GM21526 (cell line): Measurements from ENCODE around the gene SUPT6H.

Experiments used
- ATAC-seq: cut with Tn5 transposase; IDR thresholded peaks from one replicate; pipeline ENCODE4 v1.9.1; 2021; ENCODE audit warnings: moderate library complexity; ENCODE audit not compliant: unreplicated experiment, low FRiP score

SUPT6H gene

DNA sequence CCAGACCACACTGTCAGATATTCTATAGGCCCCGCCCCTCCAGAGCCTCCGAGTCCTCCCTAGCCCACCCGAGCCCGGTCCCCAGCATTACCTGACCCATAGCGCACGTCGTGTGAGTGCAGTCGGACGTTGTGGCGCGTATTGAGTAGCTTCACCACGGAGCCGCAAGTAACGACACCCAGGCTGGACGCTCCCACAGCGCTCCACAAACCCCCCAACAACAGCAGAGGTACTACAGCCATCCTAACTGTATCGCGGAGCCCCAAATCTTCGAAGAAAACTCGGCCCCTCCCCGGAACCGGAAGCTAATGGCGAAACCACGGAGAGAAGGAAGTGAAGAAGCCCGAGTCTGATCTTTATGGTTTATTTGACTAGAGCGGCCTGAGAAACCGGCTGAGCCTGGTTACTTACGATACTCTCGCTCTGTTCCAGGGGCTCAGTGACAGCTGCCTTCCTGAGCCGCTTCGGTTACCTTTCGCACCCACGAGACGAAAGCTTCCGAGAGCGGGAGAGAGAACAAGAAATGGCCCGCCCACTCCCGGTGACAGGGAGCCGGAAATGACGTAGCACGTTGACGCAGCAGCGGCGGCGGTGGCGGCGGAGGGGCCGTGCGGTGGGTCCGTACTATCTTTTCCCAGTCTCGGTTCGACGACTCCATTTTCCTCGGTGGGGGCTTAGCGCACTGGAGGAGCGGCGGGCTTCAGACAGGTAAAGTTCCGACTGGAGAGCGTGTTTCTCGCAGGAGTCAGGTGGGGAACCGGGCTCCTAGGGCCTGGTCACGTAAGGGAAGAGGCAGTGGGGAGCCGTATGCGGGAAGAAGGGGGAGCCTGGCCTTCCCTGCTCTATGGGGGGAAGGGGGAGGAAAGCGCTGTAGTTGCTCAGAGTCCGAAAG, at the start of gene SUPT6H, which contains the start of gene SDF2:
Gene SUPT6H (plus strand): TSS at position 571 of the 892 bp plus-strand sequence. CDS start 11,197 bp downstream, outside the sequence.
Gene SDF2 (minus strand): TSS at position 272 of the 892 bp plus-strand sequence. CDS start 30 bp downstream, at position 242.
- peak; percentile 69 for ATAC-seq

DNA sequence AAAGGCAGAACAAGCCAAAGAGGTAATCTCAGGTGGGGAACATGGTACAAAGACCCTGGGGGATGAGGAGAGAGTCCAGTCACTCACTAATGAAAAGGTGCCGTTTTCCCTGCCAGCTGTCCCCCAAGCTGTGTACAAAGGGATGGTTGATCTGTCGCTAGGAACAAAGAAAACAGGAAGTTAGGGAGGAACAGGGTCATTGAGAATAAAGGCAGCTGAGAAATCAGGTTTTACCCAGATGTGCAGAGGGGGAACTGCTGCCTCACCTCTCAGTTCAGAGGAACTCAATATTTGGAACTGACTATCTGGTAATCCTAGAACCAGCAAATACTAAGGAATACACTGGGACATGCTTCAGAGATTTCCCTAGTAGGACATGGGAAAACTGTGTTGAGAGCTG, 49.5 kb upstream of the SUPT6H start:
- no peak for ATAC-seq

DNA sequence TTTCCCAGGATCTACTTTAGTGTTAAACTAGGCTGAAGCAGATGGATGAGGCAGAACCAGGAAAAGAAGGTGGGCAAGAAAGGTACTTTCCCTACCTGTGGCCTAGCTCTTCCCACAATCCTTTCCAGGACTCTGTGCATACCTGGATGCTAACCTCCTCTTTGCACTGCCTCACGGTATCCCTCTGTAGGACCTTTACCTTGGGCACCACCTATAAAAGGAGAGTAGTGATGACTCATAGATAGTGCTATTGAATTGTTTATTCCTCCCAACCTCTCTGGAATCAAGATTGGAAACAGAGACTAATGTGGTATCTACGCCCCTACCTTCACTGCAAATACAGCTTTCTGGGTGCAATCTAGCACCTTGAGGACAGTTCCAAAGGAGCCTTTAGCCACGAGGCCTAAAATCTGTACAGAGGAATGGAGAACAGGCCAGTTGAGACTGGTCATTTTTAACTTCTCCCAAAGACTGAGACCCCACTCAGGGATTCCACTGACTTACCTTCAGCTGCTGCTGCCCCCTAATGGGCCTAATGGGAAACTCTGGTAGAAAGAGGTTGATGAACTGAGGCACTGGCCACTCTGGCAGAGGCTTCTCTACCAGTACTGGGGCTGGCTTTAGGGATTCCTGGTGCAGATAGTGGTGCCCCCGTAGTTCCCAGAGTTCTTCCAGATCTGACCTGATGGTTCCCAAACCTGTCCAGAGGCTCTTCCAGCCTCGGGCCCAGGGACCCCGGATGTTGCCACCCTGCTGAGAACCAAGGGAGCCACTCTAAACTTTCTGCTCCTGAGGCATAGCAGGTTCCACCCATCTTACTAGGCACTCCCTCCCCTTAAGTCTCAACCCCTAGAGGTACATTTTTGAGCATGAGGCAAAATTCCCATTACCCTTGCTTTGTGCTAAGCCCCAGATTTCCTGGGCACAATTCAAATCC, 48.8 kb upstream of the SUPT6H start:
- no peak for ATAC-seq

DNA sequence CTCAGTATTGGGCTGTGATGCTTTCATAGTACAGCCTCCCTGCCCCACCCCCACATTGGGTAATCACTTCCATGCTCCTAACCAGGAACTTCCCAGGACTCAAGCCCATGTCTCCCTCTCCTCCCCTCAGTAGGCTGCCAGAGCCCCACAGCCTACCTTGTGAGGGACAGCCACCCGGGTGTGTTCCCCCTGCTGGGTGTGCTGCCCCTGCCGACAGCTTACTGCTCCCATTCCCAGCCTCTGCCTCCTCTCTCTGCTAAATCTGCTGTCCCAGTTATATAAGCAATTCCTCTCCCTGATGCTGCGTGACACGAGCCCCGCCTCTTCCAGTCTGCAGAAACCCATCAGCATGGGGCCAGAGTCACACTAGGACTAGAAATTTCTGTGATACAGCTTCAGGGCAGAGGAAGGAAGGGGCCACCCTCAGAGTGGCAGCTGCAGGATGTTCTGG, 48.0 kb upstream of the SUPT6H start, which contains the start of gene RSKR:
Gene RSKR (minus strand): TSS at position 255 of the 451 bp plus-strand sequence. CDS start 24 bp downstream, at position 231.
- no peak for ATAC-seq

DNA sequence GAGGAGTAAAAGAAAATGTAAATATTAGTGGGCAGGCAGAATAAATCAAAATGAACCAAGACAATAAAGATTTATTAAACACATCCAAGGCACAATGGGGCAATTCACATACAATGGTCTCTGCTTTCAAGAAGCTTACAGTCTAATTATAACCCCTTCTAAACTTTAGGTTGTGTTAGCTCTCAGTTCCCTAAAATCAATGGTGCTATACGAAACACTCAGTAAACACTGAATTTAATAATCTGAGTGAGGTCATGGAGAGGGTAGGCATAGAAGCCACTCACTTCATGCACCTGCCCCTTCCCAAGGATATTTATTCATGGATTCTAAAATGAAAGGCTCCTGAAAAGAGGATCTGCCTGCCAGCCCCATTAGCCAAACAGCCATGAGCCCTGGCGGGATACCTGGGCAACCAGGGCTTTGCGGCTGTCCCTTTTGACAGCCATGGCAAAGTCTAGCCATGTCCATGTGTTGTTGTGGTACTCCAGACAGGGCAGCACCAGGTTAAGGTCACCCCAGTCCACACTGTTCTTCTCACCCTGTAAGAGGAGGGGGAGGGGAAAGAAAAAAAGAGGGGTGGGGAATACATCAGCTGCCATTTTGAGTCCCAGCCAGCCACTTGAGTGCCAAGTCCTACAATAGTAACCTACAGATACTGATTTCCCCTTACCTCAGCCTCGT, 46.6 kb upstream of the SUPT6H start:
- no peak for ATAC-seq

DNA sequence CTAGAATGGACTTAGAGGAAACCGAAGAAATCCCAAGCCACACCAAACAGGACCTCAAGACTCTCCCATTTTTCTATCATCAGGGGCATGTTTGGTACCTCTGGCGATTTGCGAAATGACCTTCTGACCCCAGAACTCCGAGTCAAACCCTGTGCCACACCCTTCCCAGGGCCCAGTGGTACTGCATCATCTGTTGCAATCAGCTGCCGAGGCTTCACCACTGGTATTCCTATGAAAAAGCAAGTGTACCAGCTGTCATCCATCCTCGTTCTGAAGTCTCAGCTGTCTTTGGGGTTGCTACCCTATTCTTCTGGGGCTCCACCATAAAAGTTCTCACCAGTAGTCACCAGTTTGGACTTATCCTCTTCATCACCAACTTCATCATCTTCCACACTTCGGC, 45.7 kb upstream of the SUPT6H start:
- no peak for ATAC-seq

DNA sequence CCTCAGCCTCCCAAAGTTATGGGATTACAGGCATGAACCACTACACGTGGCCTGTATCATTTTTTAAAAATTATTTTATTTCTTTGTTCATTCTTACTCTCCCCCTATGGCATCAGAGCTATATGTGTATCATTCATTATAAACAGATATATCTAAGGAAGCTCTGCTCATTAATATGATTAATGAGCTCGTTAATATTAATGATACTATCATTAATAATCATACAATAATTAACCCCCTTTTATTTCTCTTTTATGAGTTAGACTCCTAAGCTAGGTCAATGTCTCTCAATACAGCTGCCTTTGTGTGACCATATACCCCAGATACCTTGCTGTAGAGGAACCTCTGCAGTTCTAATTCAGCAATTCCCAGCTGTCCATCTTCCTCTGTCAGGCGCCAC, 43.5 kb upstream of the SUPT6H start:
- no peak for ATAC-seq

DNA sequence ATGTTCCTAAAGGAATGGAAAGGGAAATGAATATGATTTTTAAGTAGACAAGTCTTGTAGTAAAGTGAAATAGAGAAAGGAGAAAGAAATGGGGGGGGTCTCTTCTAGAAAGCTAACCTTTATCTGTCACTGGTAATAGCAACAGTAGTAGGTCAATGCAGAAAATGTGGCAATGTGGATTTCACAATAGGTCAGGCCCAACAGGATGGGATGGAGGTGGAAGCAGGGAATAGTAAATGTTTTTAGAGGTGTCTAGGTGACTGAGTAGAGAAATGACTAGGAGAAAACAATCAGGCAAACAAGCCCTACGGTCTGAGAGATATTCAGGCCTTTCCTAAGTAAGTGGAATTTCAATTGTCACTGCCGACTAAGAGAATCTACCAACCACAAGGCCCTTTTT, 42.0 kb upstream of the SUPT6H start:
- no peak for ATAC-seq

DNA sequence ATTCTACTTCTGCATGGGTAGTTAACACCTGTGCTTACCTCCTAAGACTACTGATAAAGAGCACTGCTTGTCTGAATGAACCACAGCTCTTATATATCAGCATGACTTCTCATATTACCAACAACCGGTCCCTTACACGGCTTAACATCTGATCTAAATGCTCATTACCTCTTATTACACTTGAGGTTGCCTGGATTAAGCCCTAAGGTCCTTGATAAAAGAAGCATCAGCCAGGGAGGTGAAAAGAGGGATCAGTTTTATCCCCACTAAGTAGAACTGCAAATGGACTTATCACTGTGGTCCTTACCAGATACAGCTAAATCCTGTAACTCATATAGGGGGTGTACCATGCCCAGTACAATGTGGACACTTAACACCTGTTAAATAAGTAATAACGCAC, 39.8 kb upstream of the SUPT6H start:
- ATAC-seq, result no peak

DNA sequence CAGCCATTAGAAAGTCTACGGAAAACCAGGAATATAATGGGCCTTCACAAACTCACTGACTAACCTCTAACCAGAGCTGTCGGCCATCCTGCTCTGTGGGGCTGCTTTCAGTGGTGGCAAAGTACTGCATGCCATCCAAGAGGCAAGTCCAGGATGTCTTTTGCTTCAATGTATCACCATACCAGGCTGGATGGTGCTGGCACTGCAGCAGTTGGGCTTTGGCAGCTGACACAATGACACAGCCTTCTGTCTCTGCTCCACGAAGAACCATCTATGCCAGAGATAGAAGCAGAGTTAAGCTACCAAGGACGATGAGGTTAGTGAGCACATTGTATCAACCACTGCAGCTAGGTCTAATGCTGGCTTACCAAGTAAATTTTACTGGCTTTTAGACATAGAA, 38.3 kb upstream of the SUPT6H start:
- no peak for ATAC-seq

DNA sequence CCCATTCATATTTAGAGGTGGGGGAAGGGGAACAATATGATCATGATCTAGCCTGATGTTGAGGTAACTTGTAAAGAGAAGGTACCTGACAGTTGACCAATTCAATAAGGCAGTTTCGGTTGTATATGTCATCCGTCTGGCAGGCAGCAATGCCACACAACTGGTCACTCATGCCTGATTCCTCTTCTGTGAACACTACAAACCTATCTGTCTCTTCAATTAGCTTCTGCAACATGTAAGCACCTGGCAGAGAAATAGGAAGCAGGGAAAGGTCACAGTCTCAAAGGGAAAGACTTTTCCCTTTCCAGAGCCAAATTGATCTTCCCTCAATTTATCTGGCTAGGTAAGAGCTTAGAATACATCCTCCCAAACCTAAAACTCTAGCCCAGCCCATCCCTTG, 37.9 kb upstream of the SUPT6H start:
- no peak for ATAC-seq

DNA sequence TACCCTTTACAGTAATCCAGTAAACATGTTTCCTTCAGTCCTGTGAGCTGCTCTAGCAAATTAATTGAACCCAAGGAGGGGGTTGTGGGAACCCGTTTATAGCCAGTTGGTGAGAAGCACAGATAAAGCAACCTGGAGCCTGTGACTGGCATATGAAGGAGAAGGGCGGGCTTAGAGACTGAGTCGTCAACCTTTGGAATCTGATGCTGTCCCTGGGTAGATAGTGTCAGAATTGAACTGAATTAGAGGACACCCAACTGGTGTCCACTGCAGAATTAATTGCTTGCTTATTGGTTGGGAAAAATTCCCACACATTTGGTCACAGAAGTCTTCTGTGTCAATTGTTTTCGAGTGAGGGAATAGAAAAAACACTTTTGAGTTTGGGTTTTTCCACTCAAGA, 35.2 kb upstream of the SUPT6H start:
- ATAC-seq, result no peak

DNA sequence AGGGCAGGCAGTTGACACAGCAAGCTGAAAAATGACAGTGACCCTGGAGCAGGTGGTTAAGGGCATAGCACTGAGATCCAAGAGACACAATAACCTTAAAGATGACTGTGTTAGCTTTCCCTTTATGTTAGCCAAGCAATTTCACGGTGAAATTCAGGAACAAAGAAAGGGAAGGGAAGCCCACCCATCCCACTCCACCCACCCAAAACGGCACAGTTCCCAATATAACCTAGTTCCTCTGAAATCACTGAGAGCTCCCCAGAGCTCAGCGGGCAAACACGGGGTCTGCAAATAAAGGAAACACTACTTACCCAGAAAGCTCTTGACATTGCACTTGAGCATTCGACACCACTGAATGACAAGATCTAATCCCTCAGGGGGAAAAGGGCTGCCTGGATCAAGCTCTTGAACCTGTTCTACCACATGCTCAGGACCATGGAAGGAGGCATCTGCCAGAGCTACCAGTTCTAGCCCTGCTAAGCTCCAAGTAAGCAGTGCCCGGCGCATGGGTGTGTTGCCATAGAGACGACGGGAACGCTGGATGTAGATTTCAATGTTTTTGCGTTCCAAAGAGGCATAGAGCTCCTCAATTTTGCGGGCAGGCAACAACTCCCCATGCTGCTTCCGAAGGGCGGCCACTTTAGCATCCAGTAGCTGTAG, 27.7 kb upstream of the SUPT6H start:
- ATAC-seq, result no peak

DNA sequence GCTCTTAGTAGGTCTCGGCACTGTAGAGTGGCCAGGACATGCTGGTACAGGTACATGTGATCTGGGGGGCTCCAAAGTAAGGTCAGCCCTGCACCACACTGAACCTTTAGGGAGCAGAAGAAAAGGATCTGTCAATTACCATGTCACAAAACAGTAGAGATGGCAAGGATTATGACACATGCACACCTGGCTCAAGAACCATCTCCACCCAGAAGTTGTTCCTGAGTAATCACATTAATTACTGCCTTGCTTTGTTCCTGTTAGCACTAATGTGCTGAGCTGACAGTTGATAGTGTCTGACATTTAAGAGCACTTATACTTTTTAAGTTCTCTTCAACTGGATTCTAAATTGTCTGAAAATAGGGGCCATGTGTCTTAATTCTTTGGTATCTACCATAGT, 26.5 kb upstream of the SUPT6H start:
- no peak for ATAC-seq

DNA sequence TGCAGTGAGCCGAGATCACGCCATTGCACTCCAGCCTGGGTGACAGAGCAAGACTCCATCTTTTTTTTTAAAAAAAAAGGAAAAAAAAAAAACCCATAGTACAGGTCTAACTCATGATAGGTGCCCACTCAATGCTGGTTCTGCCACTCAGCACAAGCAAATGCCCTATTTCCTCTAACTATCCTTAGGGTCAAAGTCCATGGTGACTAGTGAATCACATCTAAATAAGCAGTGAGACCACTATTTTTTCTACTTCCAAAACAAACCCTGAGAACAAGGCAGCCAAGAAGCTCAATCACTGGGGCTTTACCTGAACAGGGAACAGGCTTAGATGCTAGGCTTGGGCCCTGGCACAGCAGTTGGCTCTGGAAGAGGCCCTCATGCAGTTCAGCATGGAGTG, 20.4 kb upstream of the SUPT6H start:
- no peak for ATAC-seq

DNA sequence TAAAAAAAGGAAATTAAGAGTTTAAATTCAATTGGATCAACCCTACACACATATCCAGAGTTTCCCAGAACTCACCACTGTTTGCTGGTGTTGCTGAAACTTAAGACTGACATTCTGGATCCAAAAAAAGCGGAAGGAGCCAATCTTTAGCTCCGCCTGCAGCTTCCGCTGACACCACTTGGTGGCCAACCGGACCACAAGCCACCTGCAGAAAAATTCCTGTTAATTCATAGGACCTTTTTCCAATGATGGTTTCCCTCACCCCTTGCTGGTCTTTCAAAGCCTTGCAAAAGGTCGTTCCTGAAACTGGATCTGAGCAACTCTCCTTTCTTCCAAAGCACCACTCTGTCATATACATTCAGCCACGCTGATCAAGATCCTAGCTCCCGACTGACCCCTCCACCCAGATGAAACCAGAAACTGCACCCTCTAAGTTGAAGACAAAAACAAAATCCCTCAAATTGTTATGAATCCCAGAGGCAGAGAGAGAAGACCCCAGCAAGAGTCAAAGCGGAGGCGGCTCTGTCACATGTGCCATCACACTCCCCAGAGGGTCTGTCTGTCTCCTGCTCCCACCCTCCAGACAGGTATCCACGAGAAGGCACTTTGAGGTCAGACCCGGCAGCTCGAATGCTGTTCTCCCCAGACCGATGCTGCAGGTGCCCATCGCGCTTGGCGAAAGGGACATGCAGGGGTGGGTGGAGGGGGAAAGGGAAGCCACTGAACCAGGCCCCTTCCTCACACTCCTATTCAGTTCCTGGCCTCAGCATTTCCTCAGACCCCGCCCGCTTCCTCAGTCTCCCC, 17.8 kb upstream of the SUPT6H start:
- no peak for ATAC-seq

DNA sequence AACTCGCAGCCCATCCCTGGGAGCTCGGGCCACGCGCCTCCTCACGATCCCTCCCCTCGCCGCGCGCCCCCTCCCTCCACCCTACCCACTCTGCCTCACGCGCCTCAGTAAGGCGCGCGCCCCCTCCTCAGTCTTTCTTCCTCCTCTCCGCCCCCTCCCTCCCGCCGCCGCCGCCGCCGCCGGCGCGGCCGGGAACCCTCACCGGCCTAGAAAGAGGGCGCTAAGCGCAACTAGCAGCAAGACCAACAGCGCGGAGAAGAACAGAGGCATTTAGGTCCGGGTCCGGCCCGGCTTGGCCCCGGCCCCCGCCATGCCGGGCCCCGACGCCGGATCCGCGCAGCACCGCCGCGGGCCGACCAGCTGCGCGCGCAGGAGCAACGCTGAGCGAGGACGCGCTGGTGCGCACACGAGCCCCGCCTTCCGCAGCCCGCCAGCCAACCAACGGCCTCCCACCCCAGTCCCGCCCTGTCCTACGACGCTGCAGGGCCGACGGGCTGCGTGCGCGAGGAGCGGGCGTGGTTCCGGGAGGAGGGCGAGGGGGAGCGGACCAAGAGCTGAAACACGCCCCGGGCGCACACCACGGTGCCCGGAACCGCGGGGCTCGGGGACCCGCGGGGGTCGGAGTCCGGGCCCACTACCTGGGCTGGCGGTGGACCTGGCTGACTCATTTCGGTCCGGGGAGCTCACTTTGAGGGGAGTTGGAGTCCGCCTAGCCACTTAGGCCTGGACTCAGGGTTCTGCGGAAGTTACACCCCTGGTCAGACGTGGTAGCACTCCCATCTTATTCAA, 17.0 kb upstream of the SUPT6H start, which contains the start of gene BLTP2:
Gene BLTP2 (minus strand): TSS at position 372 of the 789 bp plus-strand sequence. CDS start 102 bp downstream, at position 270.
- ATAC-seq, result peak; percentile 80

DNA sequence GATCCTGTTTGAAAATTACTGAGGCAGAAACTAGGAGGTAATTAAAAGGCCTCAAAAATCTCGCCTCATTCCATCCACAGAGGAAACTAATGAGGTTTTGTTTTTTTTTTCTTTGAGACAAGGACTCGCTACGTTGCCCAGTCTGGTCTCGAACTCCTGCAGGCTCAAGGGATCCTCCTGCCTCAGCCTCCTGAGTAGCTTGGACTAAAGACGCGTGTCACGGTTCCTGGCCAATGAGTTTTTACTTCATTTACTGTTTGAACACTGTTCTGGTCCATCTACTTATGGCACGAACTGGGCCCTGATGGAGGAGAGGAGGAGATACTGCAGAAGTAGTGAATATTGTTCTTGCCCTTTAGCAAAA, 16.4 kb upstream of the SUPT6H start:
- no peak for ATAC-seq
